NCI-H82 treated with DMSO at 0.1 percent for 48 hours (cell line): ENCODE data around the gene RETSAT.
"Not testable (repeated sequence)": the region's sequence is repeated elsewhere in the genome, so short reads cannot be mapped to it uniquely, and the experiment has no call there.

Experiments
- DNase-seq: peaks from one replicate; lab custom pipeline; 2025; ENCODE audit not compliant: unreplicated experiment; lab: John Stamatoyannopoulos, UW

The RETSAT gene

DNA sequence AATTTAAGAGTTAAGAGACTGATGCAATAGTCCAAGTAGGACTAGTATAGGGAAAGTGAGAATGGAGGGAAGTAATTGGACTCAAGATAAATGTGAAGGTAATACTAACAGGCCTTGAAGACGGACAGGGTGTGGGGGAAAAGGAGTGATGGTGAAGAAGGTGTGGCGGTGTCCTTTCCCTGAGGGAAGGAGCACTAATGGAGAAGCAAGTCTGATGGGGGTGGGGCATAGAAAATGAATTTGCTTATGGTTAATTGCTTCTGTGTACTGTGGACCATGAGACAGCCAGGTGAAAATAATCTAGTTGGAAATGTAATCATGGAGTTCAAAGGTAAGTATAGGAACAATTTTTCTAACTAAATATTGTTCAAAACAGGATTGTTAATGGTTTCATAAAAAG is 19.4 kb downstream of the RETSAT start:
- DNase-seq, result no peak

DNA sequence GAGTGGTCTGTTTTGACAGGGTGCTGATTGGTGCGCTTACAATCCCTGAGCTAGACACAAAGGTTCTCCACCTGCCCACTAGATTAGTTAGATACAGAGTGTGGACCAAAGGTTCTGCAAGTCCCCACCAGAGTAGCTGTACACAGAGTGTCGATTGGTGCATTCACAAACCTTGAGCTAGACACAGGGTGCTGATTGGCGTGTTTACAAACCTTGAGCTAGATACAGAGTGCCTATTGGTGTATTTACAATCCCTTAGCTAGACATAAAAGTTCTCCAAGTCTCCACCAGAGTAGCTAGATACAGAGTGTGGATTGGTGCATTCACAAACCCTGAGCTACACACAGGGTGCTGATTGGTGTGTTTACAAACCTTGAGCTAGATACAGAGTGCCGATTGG is 20.5 kb downstream of the RETSAT start:
- not testable (repeated sequence) for DNase-seq

DNA sequence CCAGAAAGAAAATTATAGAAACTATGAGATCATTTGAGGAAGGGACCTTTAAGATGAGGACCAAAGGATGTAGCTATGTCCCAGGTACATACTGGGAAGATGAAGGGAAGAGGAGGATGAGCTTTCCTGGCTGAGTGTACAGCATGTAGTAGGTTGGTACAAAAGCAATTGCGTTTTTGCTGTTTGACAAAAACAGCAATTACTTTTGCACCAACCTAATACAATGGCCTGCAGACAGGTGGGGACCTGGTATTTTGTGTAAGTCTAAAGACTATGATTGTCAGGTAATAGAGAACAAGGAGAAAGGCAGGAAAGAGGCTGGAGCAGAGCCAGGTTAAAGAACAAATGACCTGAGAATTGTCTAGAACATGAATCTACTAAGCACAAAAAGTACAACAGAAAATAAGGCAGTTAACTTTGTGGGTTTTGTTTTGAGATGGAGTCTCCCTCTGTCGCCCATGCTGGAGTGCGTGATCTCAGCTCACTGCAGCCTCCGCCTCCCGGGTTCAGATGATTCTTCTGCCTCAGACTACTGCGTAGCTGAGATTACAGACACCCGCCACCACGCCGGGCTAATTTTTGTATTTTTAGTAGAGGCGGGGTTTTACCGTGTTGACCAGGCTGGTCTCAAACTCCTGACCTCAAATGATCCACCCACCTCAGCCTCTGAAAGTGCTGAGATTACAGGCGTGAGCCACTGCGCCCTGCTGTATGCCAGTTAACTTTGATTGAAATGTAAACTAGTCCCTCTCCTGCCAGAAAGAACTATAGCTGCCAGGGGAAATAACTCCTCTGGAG is 23.3 kb downstream of the RETSAT start:
- no peak for DNase-seq

GRCh38 chr2:85329701-85330100 is 24.6 kb downstream of the RETSAT start:
- DNase-seq, result not testable (repeated sequence)

GRCh38 chr2:85329181-85329651 is 25.1 kb downstream of the RETSAT start:
- DNase-seq, result no peak

DNA sequence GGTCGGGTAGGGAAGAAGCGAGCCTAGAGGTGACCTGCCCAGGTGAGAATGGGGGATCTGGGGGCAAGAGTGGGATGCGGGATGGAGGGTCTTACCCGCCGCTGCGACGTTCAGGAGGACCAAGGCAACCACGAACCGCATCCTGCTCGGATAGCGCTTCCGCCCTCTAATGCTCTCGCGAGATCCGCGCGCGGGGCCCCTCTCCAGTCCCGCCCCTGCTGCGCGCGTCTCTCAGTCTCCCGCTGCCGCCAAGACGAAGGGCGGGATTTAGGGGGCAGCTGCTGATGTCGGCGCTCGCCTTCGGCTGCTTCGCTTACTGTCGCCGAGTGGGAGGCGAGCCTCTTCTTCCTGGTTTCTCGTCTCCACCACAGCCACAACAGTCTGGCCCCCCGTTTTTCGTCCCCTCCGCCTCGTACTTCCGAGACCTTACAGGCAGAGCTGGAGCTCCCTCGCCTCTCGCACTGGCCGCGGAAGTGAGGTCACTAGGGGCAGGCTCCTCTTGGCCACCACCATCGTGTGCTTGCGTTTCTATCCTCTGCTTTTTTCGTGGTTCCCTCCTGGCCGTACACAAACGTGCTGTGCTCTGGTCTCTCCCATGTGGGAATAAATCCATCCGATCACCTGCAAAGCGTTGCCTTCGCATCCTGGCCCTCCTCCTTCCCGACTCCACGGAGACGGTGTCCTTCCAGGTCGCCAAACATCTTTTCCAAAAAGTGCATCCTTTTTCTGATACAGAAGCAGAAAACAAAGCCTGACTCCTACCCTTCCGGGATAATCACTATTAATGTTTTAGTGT is 26.3 kb downstream of the RETSAT start, which contains the start of gene TGOLN2:
Gene TGOLN2, minus strand, starts transcription at position 168 of the 796 bp plus-strand sequence. Its CDS starts 27 bp downstream, at position 141.
- DNase-seq, result peak; percentile 79

GRCh38 chr2:85327160-85327821 is 27.0 kb downstream of the RETSAT start:
- no peak for DNase-seq

DNA sequence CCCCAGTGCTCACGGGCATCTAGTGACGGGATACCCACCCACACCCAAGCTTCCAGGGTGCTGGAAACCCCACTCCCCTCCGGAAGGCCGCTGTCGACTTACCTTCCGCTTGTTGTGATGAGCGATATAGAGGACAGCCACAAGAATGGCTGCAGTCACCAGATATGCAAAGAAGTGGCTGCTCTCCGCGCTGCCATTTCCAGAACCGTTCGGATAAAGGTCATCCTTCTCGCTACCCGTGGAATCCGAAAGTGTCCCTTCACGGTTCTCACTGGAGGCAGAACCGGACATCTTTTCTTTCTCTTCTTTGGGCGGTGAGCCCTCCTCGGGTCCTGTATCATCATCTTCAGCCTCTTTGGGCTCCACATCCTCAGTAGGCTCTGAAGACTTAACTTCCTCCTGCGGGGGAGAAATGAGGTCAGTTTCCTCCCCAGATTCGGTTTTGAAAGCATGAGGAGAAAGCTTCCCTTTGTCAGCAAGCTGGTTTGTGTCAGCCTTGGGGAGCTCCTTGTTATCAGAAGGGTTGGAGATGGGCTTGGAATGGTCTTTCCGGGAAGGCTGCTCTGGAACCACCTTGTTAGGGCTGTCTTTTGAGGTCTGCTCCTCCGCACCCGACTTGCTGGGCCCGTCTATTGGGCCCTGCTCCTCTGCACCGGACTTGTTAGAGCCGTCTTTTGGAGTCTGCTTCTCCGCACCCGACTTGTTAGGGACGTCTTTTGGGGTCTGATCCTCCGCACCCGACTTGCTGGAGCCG is 27.7 kb downstream of the RETSAT start:
- DNase-seq, result no peak

DNA sequence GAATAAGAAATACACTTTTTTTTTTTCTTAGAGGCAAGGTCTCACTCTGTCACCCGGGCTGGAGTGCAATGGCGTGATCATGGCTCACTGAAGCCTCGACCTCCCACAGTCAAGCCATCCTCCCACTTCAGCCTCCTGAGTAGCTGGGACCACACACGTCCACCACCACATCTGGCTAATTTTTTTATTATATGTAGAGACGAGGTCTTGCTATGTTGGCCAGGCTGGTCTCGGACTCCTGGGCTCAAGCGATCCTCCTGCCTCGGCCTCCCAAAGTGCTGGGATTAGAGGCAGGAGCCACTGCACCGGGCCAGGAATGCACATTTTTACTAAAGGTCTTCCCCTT is 28.9 kb downstream of the RETSAT start:
- DNase-seq, result no peak

- no peak for DNase-seq
These were observed 29.5 kb downstream of the RETSAT start for GRCh38 chr2:85324639-85325465.

DNA sequence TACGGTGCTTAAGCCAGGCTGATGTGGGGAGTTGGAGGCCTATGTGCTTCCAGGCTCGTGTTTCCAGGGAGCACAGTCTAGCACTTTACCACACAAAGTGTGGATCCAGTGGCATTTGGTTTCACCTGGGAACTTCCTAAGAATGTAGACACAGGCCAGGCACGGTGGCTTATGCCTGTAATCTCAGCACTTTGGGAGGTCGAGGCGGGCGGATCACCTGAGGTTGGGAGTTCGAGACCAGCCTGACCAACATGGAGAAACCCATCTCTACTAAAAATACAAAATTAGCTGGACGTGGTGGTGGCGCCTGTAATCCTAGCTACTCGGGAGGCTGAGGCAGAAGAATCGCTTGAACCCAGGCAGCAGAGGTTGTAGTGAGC is 30.4 kb downstream of the RETSAT start:
- DNase-seq, result not testable (repeated sequence)

DNA sequence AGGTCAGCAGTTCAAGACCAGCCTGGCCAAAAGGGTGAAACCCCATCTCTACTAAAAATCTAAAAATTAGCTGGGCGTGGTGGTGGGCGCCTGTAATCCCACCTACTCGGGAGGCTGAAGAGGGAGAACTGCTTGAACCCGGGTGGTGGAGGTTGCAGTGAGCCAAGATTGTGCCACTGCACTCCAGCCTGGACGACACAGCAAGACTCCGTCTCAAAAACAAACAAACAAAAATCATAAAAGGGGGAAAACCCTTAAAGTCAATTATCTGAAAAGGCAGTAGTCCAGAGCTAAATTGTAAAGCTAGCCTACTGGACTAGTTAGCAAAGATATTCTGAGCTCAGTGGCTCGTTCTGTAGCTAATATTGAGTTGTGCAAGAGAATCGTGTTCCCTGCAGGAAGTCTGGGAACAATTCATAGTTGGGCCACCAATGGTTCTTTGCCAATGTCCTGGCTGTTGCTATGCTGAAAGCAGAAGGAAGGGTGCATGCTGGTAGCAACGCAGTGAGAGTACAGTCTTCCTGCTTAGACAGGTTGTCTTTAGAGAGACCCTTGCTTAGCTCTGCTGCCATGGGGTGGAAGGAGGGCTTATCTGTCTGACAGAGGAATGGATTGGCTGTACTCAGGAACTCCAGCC is 30.9 kb downstream of the RETSAT start:
- no peak for DNase-seq

GRCh38 chr2:85319796-85320195 is 34.5 kb downstream of the RETSAT start:
- DNase-seq, result no peak

DNA sequence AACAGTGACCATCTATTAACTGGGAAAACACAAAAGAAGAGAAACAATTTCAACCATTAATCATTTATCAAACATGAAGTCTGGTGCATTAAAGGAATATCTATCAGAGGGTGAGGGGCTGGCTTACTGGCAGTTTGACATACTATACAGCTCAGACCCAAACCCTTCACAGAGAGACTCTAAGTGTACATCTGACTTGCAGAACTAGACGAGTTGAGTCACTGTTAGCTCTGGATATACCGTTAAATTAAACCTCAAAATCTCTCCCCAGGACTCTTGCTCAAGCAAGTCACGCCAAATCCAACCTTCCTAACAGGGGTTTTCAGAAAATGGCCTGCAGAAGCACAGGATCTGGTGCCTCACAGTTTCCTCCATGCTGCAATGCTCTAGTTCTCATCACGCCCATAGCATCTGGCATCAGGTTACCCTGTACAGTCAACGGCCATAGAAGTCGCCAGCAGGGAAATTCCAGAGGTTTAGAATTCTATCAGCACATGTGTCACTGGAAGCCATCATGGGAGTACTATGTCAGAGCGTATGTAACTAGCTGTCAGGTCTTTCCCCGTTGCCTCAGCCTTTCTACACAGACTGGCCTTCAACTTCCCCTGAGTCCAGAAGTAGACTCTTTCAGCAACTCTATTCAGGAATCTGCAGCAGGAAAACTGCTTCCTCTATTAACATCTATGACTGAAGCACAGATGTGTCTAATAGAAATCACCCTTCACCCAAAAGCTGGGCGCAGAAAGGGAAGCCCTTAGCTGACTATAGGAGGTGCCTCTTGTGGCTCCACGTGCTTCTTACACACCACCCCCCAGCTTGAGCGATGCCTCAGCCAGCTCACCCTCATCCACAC is 35.9 kb downstream of the RETSAT start:
- no peak for DNase-seq

GRCh38 chr2:85315921-85316320 is 38.4 kb downstream of the RETSAT start:
- not testable (repeated sequence) for DNase-seq

GRCh38 chr2:85314884-85315242 is 39.5 kb downstream of the RETSAT start:
- no peak for DNase-seq

DNA sequence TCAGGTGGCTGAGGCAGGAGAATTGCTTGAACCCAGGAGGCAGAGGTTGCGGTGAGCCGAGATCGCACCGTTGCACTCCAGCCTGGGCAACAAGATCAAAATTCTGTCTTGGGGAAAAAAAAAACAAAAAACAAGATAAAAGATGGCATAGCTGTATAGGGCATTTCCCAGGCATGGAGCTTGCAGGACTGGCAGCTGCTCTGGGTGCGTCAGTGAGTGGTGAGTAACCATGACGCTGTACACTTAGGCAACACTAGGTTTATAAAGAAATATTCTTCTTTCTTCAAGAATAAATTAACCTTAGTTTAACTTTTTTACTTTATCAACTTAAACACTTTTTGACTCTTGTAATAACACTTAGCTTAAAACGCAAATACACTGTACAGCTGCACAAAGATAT is 41.9 kb downstream of the RETSAT start:
- DNase-seq, result no peak

DNA sequence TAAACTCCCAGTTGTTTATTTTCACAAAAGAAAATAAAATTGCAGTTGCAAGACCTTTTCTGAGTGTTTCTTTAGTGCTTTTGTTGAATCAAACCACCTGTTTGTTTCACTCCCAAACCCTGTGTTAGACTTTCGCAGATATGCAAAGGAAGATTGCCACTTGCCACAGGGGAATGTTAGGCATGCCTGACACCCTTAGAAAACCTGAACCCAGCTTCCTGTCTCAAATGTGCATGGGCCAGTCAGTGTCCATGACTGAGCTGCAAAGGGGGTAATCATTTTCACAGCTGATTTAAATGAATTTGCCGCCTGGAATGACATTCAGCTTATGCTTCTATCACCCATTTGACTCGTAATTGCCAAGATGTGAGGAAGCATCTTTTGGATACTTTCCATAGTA is 44.0 kb downstream of the RETSAT start:
- no peak for DNase-seq
